HG03139 (cell line): Measurements from ENCODE around the gene CCDC136.

Experiments
- ATAC-seq: cut with Tn5 transposase; IDR thresholded peaks from one replicate; pipeline ENCODE4 v1.9.1; 2021; ENCODE audit not compliant: unreplicated experiment

The CCDC136 gene

GRCh38 chr7:128775744-128776474, 15.9 kb upstream of the CCDC136 start, which contains the start of gene OPN1SW:
Gene OPN1SW, minus strand, starts transcription at chr7:128775794. Its CDS starts 13 bp downstream, at chr7:128775781.
- ATAC-seq: no peak

- no peak for ATAC-seq
These were observed 14.3 kb upstream of the CCDC136 start for GRCh38 chr7:128777156-128778123.

GRCh38 chr7:128778946-128779345, 12.8 kb upstream of the CCDC136 start:
- ATAC-seq: no peak

- ATAC-seq: no peak
These were observed 10.6 kb upstream of the CCDC136 start for GRCh38 chr7:128781126-128781525.

GRCh38 chr7:128781851-128782250, 9.9 kb upstream of the CCDC136 start:
- ATAC-seq: no peak

GRCh38 chr7:128783143-128783861, 8.5 kb upstream of the CCDC136 start:
- ATAC-seq: no peak

GRCh38 chr7:128785738-128786137, 6.0 kb upstream of the CCDC136 start:
- no peak for ATAC-seq

- no peak for ATAC-seq
These were observed 3.0 kb upstream of the CCDC136 start for GRCh38 chr7:128788446-128789412.

- no peak for ATAC-seq
These were observed 1.3 kb upstream of the CCDC136 start for GRCh38 chr7:128790315-128791041.

- no peak for ATAC-seq
These were observed 182 bp downstream of the CCDC136 start for GRCh38 chr7:128791972-128792327.

GRCh38 chr7:128792471-128793180, 858 bp downstream of the CCDC136 start:
- ATAC-seq: no peak

GRCh38 chr7:128793181-128793547, 1.4 kb downstream of the CCDC136 start:
- ATAC-seq: no peak

GRCh38 chr7:128794020-128794419, 2.3 kb downstream of the CCDC136 start:
- no peak for ATAC-seq

- no peak for ATAC-seq
These were observed 2.7 kb downstream of the CCDC136 start for GRCh38 chr7:128794436-128794835.

GRCh38 chr7:128795129-128795528, 3.4 kb downstream of the CCDC136 start:
- no peak for ATAC-seq

GRCh38 chr7:128796327-128796726, 4.6 kb downstream of the CCDC136 start:
- ATAC-seq: no peak

GRCh38 chr7:128799451-128799850, 7.7 kb downstream of the CCDC136 start:
- no peak for ATAC-seq

GRCh38 chr7:128800567-128800966, 8.8 kb downstream of the CCDC136 start:
- no peak for ATAC-seq

GRCh38 chr7:128801003-128801402, 9.2 kb downstream of the CCDC136 start:
- ATAC-seq: no peak
